GM19193 (cell line): ENCODE data around the gene RRBP1.

Source experiments
- POLR2A ChIP-seq: IDR thresholded peaks from 4 replicates; pipeline ENCODE4 v1.6.1; 2011; ENCODE audit not compliant: insufficient read depth, insufficient read length; ENCODE audit errors: extremely low read depth

Gene RRBP1

GRCh38 chr20:17590245-17590644, 91.8 kb downstream of the RRBP1 start:
- TF ChIP-seq POLR2A, result no peak

- TF ChIP-seq POLR2A, result no peak
Observed at GRCh38 chr20:17589161-17589834, 92.7 kb downstream of the RRBP1 start.

GRCh38 chr20:17587824-17588223, 94.2 kb downstream of the RRBP1 start:
- TF ChIP-seq POLR2A, result no peak

- no peak for TF ChIP-seq POLR2A
Observed at GRCh38 chr20:17587148-17587547, 94.9 kb downstream of the RRBP1 start.

- TF ChIP-seq POLR2A, result no peak
Observed at GRCh38 chr20:17586250-17586649, 95.8 kb downstream of the RRBP1 start.

- no peak for TF ChIP-seq POLR2A
Observed at GRCh38 chr20:17584689-17585088, 97.4 kb downstream of the RRBP1 start.

- no peak for TF ChIP-seq POLR2A
Observed at GRCh38 chr20:17583126-17583525, 98.9 kb downstream of the RRBP1 start.

GRCh38 chr20:17580895-17581294, 101.1 kb downstream of the RRBP1 start:
- TF ChIP-seq POLR2A, result no peak

GRCh38 chr20:17579369-17580039, 102.5 kb downstream of the RRBP1 start:
- no peak for TF ChIP-seq POLR2A

GRCh38 chr20:17576215-17576614, 105.8 kb downstream of the RRBP1 start:
- no peak for TF ChIP-seq POLR2A

- TF ChIP-seq POLR2A, result no peak
Observed at GRCh38 chr20:17573463-17573862, 108.6 kb downstream of the RRBP1 start.

- TF ChIP-seq POLR2A, result no peak
Observed at GRCh38 chr20:17572034-17572638, 109.9 kb downstream of the RRBP1 start.

- TF ChIP-seq POLR2A, result no peak
Observed at GRCh38 chr20:17571153-17571527, 110.9 kb downstream of the RRBP1 start.

GRCh38 chr20:17570347-17571152, 111.5 kb downstream of the RRBP1 start:
- TF ChIP-seq POLR2A, result no peak
